HepG2 (cell line): ENCODE measurements around the gene EIF4ENIF1. TPM values are rescaled to one million over a fixed set of nuclear protein-coding genes. Genes with fewer than 3 reads are reported as not detected.

Source experiments
- ATAC-seq: fragments of 200-7000 bp; cut with Tn5 transposase; 3 replicates; pipeline ENCODE4 v1.9.1; 2020; ENCODE audit warnings: mild to moderate bottlenecking, moderate library complexity
- BruUV-seq: library from RNA; stranded (reverse); fragments of 400-500 nt; replicated peaks from 2 replicates; lab custom pipeline; 2021; lab: Mats Ljungman, UMichigan
- CTCF ChIA-PET: fragments of 300-600 bp; formaldehyde crosslinking; extraction: SDS; loops from one replicate; lab custom pipeline; 2021; ENCODE audit warnings: low total read pairs, inconsistent platforms, low intra/inter-chr PET ratio; lab: Yijun Ruan, JAX
- POLR2A ChIA-PET: fragments of 350-600 bp; sonication (Branson Sonifier 250); formaldehyde crosslinking; loops from one replicate; lab custom pipeline; 2020; ENCODE audit warnings: antibody characterized with exemption, inconsistent platforms; lab: Yijun Ruan, JAX
- DNase-seq: peaks from one replicate; pipeline ENCODE4 v3.0.0-alpha.2; 2015; ENCODE audit warnings: low spot score
- FAIRE-seq: peaks from 3 replicates; lab custom pipeline; 2011; peaks lifted over from hg19 to GRCh38; lab: Jason Lieb, UNC
- H2AFZ ChIP-seq: one replicate; pipeline ENCODE4 v1.6.1; 2011; ENCODE audit warnings: low read length, inconsistent platforms
- H3K27ac ChIP-seq: fragments of 300-600 bp; 3 replicates; pipeline ENCODE4 v1.8.0; 2011; ENCODE audit warnings: mixed run types, mild to moderate bottlenecking, mixed read lengths, low read length, inconsistent platforms; ENCODE audit not compliant: insufficient read depth; ENCODE audit errors: extremely low read length
- H3K27me3 ChIP-seq, 2 experiments: fragments of 200-600 bp in 1 of 2; 2 replicates in 1 of 2; 3 replicates in 1 of 2; pipeline versions ENCODE4 v1.6.0 to v1.8.0; 2011; ENCODE audit warnings: low read length in 2 of 2, mild to moderate bottlenecking in 2 of 2, moderate library complexity in 2 of 2, inconsistent platforms in 1 of 2; ENCODE audit not compliant: insufficient read depth in 2 of 2, control insufficient read depth in 1 of 2
- H3K36me3 ChIP-seq, 2 experiments: fragments of 200-600 bp in 1 of 2; replicated peaks in 1 of 2; 2 replicates in 1 of 2; 3 replicates in 1 of 2; pipeline versions ENCODE4 v1.5.1 to v1.8.0; 2011; ENCODE audit warnings: low read length in 2 of 2, inconsistent platforms in 1 of 2; ENCODE audit not compliant: insufficient read depth in 2 of 2, control insufficient read depth in 1 of 2
- H3K4me1 ChIP-seq: 2 replicates; pipeline ENCODE4 v1.5.1; 2012; ENCODE audit warnings: low read length, inconsistent platforms; ENCODE audit not compliant: insufficient read depth
- H3K4me2 ChIP-seq: 2 replicates; pipeline ENCODE4 v1.6.0; 2011; ENCODE audit warnings: low read depth, low read length, inconsistent platforms
- H3K4me3 ChIP-seq, 3 experiments: fragments of 200-600 bp in 1 of 3; sonication (generic), shearing (Covaris generic) in 1 of 3; replicated peaks in 1 of 3; 2 replicates each; pipeline ENCODE4 v1.5.1; 2011 to 2016; ENCODE audit warnings: low read length in 3 of 3, inconsistent platforms in 2 of 3, low read depth in 2 of 3, mild to moderate bottlenecking in 2 of 3, control low read depth in 1 of 3, mixed read lengths in 1 of 3; ENCODE audit not compliant: insufficient read depth in 1 of 3
- H3K79me2 ChIP-seq: one replicate; pipeline ENCODE4 v1.6.1; 2011; ENCODE audit warnings: low read length, inconsistent platforms; ENCODE audit not compliant: insufficient read depth
- H3K9ac ChIP-seq: 2 replicates; pipeline ENCODE4 v1.6.0; 2011; ENCODE audit warnings: mild to moderate bottlenecking, low read depth, low read length, inconsistent platforms; ENCODE audit not compliant: insufficient read depth
- H3K9me3 ChIP-seq: 2 replicates; pipeline ENCODE4 v1.5.1; 2012; ENCODE audit warnings: mild to moderate bottlenecking, low read length
- H4K20me1 ChIP-seq: 2 replicates; pipeline ENCODE4 v1.6.0; 2011; ENCODE audit warnings: inconsistent platforms, mild to moderate bottlenecking, low read length, moderate library complexity; ENCODE audit not compliant: insufficient read depth
- CEBPB ChIP-seq: IDR thresholded peaks from 2 replicates; pipeline ENCODE4 v1.6.1; 2011; ENCODE audit warnings: low read depth, low read length, improper control_type of control experiment, borderline replicate concordance
- FOSL1 ChIP-seq: sonication (generic); formaldehyde crosslinking; IDR thresholded peaks from 2 replicates; pipeline ENCODE4 v1.9.0; 2021; ENCODE audit warnings: missing genetic modification reagents, borderline replicate concordance
- HCFC1 ChIP-seq: fragments of 150-350 bp; IDR thresholded peaks from 2 replicates; pipeline ENCODE4 v1.6.1; 2014; ENCODE audit warnings: low read depth, low read length
- HNRNPH1 ChIP-seq: fragments of 200-400 bp; formaldehyde crosslinking; optimal IDR thresholded peaks from 2 replicates; pipeline ENCODE3; 2017; ENCODE audit warnings: mild to moderate bottlenecking, low read depth, low read length
- HOMEZ ChIP-seq: IDR thresholded peaks from 2 replicates; pipeline ENCODE4 v1.6.1; 2016; ENCODE audit warnings: low read depth
- KDM2A ChIP-seq: sonication (generic); formaldehyde crosslinking; IDR thresholded peaks from 2 replicates; pipeline ENCODE4 v1.4.0; 2020; ENCODE audit warnings: low read depth, missing genetic modification reagents, borderline replicate concordance
- MEF2D ChIP-seq: sonication (generic); formaldehyde crosslinking; IDR thresholded peaks from 2 replicates; pipeline ENCODE4 v1.5.1; 2020; ENCODE audit warnings: mild to moderate bottlenecking, missing genetic modification reagents
- NFAT5 ChIP-seq: sonication (generic); formaldehyde crosslinking; IDR thresholded peaks from 2 replicates; pipeline ENCODE4 v1.4.0; 2020; ENCODE audit warnings: missing genetic modification reagents
- SAP130 ChIP-seq: IDR thresholded peaks from 2 replicates; pipeline ENCODE4 v1.6.1; 2016; ENCODE audit warnings: low read depth
- SP2 ChIP-seq: sonication (generic); formaldehyde crosslinking; IDR thresholded peaks from 2 replicates; pipeline ENCODE4 v1.5.1; 2020; ENCODE audit warnings: mild to moderate bottlenecking, missing genetic modification reagents
- ZNF44 ChIP-seq: sonication (generic); formaldehyde crosslinking; IDR thresholded peaks from 2 replicates; pipeline ENCODE4 v1.5.1; 2020; ENCODE audit warnings: mild to moderate bottlenecking, missing genetic modification reagents
- ZNF841 ChIP-seq: sonication (generic); formaldehyde crosslinking; IDR thresholded peaks from 2 replicates; pipeline ENCODE4 v1.8.1; 2023; ENCODE audit warnings: missing genetic modification reagents, borderline replicate concordance
- WGBS: methylation state at CpG from one replicate; pipeline ENCODE4 v1.1.6; 2017; ENCODE audit warnings: low lambda C conversion rate; 5-methylcytosine and 5-hydroxymethylcytosine counted together
- in situ Hi-C: cut with HindIII; loops from 2 replicates; pipeline ENCODE4 v1.10.0; 2017; ENCODE audit warnings: low pct_unique_long_range_greater_than_20kb; ENCODE audit not compliant: extremely low pct_ligation_motif_present
- intact Hi-C: fragments of 100-400 bp; cut with micrococcal nuclease; formaldehyde crosslinking; loops from one replicate; pipeline ENCODE4 v1.10.0; 2022; ENCODE audit not compliant: unreplicated experiment
- polyA plus RNA-seq, 8 experiments: library from polyadenylated mRNA; depleted of rRNA in 3 of 8; stranded (reverse) in 7 of 8; unstranded in 1 of 8; fragments of >200 nt; fragmentation: Illumina TruSeq in 4 of 8; extraction: Trizol in 4 of 8; gene quantifications; 2 replicates each; pipeline versions ENCODE4 v1.2.1 to v1.2.3, GENCODE V29; 2011 to 2016; ENCODE audit warnings: low read depth in 4 of 8, missing spikeins in 1 of 8, mixed read lengths in 1 of 8; ENCODE audit not compliant: insufficient read depth in 1 of 8
- total RNA-seq, 5 experiments: library from RNA; depleted of rRNA; stranded (reverse); fragments of >200 nt; fragmentation: Illumina TruSeq; extraction: Trizol; gene quantifications; 2 replicates each; pipeline ENCODE4 v1.2.3, GENCODE V29; 2016; ENCODE audit warnings: low read depth in 1 of 5
- TF ChIP-seq, protein P1 (sequence below): sonication (generic); formaldehyde crosslinking; IDR thresholded peaks from 2 replicates; pipeline ENCODE4 v1.8.0; 2022; ENCODE audit warnings: missing genetic modification reagents, mild to moderate bottlenecking, moderate library complexity, borderline replicate concordance
- TF ChIP-seq, protein P2 (sequence below): IDR thresholded peaks from 2 replicates; pipeline ENCODE4 v1.6.1; 2016; ENCODE audit warnings: control low read depth

The EIF4ENIF1 gene
- total and polyA plus RNA-seq, 2 of the 13 experiments (the other 11 are each of a cell fraction or from before 2014, with no cell fraction given) = 11.9 to 12.3 TPM

DNA sequence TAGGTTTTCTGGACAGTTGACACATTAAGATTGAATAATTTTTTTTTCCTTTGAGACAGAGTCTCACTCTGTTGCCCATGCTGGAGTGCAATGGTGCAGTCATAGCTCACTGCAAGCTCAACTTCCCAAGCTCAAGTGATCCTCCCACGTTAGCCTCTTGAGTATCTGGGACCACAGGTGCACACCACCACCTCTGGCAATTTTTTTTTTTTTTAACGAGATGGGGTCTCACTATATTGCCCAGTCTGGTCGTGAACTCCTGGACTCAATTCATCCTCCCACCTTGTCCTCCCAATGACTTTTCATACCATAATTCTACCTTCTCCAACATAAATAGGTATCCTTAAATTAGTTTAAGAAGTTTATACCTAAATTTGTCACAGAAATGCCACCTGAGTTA lies 8.5 kb downstream of the EIF4ENIF1 start (continued):
- TF ChIP-seq, protein P1, sequence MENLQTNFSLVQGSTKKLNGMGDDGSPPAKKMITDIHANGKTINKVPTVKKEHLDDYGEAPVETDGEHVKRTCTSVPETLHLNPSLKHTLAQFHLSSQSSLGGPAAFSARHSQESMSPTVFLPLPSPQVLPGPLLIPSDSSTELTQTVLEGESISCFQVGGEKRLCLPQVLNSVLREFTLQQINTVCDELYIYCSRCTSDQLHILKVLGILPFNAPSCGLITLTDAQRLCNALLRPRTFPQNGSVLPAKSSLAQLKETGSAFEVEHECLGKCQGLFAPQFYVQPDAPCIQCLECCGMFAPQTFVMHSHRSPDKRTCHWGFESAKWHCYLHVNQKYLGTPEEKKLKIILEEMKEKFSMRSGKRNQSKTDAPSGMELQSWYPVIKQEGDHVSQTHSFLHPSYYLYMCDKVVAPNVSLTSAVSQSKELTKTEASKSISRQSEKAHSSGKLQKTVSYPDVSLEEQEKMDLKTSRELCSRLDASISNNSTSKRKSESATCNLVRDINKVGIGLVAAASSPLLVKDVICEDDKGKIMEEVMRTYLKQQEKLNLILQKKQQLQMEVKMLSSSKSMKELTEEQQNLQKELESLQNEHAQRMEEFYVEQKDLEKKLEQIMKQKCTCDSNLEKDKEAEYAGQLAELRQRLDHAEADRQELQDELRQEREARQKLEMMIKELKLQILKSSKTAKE (CRISPR knock-in tag) = no peak
- no peak for TF ChIP-seq HNRNPH1

- Histone ChIP-seq H3K27ac (no peak overlapping the region), H3K4me2 (no peak overlapping the region), H2AFZ (no peak overlapping the region), H3K36me3 (peaks cover 9 to 51% of the 10 kb centered on the region in 2 experiments), H3K9ac (no peak overlapping the region), H3K27me3 (no peaks in the 10 kb centered on the region), H3K4me3 (no peak overlapping the region), H3K4me1 (no peaks in the 10 kb centered on the region), H3K9me3 (no peaks in the 10 kb centered on the region), H3K79me2 (peaks cover 38% of the 10 kb centered on the region), H4K20me1 (no peaks in the 10 kb centered on the region)
- BruUV-seq = no TSS peak
- 95% methylated on average over 4 of the region's 4 CpGs for WGBS
- POLR2A ChIA-PET = no interaction called here
- DNase-seq = no peak
- intact Hi-C loops (no loop called here), in situ Hi-C loops (no loop called here)
- CTCF ChIA-PET = no interaction called here
- no peak for FAIRE-seq
- ATAC-seq = no peak
- TF ChIP-seq SAP130 (CRISPR knock-in tag) (no peak), FOSL1 (CRISPR knock-in tag) (no peak), MEF2D (CRISPR knock-in tag) (no peak), ZNF44 (CRISPR knock-in tag) (no peak), KDM2A (CRISPR knock-in tag) (no peak), CEBPB (no peak), SP2 (CRISPR knock-in tag) (no peak), HCFC1 (no peak), HOMEZ (CRISPR knock-in tag) (no peak), ZNF841 (CRISPR knock-in tag) (no peak), NFAT5 (CRISPR knock-in tag) (no peak)
- TF ChIP-seq, protein P2, sequence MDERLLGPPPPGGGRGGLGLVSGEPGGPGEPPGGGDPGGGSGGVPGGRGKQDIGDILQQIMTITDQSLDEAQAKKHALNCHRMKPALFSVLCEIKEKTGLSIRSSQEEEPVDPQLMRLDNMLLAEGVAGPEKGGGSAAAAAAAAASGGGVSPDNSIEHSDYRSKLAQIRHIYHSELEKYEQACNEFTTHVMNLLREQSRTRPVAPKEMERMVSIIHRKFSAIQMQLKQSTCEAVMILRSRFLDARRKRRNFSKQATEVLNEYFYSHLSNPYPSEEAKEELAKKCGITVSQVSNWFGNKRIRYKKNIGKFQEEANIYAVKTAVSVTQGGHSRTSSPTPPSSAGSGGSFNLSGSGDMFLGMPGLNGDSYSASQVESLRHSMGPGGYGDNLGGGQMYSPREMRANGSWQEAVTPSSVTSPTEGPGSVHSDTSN (CRISPR knock-in tag) = no peak
Measured at GRCh38 chr22:31477329-31477728, 12.3 kb downstream of the EIF4ENIF1 start.
